ENCODE data around the gene CORO2B.

Gene CORO2B

GRCh38 chr15:68593341-68593740, 14.5 kb downstream of the CORO2B start:
- TF ChIP-seq SPI1 (IDR thresholded peaks at IDR 0.05; ENCODE audit: borderline replicate concordance, low read depth) = no peak
- no peak for TF ChIP-seq REST (IDR thresholded peaks at IDR 0.05; ENCODE audit: insufficient replicate concordance, low read depth)
- no peak for TF ChIP-seq GABPA (IDR thresholded peaks at IDR 0.05; ENCODE audit: low read depth)
- TF ChIP-seq, protein P1, sequence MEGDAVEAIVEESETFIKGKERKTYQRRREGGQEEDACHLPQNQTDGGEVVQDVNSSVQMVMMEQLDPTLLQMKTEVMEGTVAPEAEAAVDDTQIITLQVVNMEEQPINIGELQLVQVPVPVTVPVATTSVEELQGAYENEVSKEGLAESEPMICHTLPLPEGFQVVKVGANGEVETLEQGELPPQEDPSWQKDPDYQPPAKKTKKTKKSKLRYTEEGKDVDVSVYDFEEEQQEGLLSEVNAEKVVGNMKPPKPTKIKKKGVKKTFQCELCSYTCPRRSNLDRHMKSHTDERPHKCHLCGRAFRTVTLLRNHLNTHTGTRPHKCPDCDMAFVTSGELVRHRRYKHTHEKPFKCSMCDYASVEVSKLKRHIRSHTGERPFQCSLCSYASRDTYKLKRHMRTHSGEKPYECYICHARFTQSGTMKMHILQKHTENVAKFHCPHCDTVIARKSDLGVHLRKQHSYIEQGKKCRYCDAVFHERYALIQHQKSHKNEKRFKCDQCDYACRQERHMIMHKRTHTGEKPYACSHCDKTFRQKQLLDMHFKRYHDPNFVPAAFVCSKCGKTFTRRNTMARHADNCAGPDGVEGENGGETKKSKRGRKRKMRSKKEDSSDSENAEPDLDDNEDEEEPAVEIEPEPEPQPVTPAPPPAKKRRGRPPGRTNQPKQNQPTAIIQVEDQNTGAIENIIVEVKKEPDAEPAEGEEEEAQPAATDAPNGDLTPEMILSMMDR (IDR thresholded peaks at IDR 0.05; ENCODE audit: insufficient read depth, low read length) = no peak
- no peak for TF ChIP-seq POLR2AphosphoS5 (IDR thresholded peaks at IDR 0.05; ENCODE audit: low read depth)
- H3K27ac ChIP-seq (replicated peaks) = no peak overlapping the region
- H3K27me3 ChIP-seq (ENCODE audit: insufficient read depth, poor library complexity, severe bottlenecking) = peaks cover 4% of the 10 kb centered on the region
- no peak for DNase-seq (ENCODE audit: low read depth in 1 of 2, low spot score in 1 of 2)
- H3K4me3 ChIP-seq (replicated peaks; ENCODE audit: insufficient read depth, low read length) = no peak overlapping the region

DNA sequence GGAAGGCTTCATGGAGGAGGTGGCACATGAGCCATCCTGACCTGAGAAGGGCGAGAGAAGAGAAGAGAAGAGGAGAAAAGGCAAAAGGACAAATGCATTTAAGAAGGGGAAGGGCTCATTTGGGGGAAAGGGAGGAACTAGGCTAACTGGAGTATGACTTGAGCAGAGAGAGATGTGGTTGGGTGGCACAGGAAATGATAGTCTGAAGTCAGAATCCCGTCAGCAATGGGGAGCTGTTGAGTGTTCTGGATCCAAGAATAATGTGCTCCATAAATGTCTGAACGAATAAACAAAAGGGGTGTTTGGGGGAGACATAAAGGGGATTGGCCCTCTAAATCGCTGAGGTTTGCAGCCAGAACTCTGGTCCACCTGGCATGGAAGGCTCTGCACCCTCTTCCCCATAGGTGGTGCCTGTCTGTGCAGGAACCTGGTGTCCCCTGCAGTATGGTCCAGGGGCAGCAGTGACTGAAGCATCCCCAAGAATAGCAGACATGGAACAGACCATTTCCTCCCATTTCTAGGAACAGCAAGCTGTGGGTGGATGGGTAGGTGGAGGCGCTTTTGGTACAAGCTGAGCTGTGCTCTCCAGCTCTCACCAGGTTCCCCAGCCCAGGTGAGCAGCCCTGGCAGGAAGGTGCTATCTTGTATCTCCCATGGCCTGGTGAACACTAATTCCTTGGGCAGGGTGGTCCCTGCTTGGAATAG, 15.2 kb downstream of the CORO2B start:
- no peak overlapping the region for H3K4me3 ChIP-seq (replicated peaks; ENCODE audit: insufficient read depth, low read length)
- TF ChIP-seq SPI1 (IDR thresholded peaks at IDR 0.05; ENCODE audit: borderline replicate concordance, low read depth) = no peak
- TF ChIP-seq, protein P1 (IDR thresholded peaks at IDR 0.05; ENCODE audit: insufficient read depth, low read length) = no peak
- DNase-seq (ENCODE audit: low read depth in 1 of 2, low spot score in 1 of 2) = no peak
- peaks cover 2% of the 10 kb centered on the region for H3K27me3 ChIP-seq (ENCODE audit: insufficient read depth, poor library complexity, severe bottlenecking)
- H3K27ac ChIP-seq (replicated peaks) = no peak overlapping the region

- no peak for DNase-seq (ENCODE audit: low read depth in 1 of 2, low spot score in 1 of 2)
- Histone ChIP-seq H3K27me3 (ENCODE audit: insufficient read depth, poor library complexity, severe bottlenecking) (peaks cover 2% of the 10 kb centered on the region), H3K27ac (replicated peaks) (no peak overlapping the region), H3K4me3 (replicated peaks; ENCODE audit: insufficient read depth, low read length) (no peak overlapping the region)
- TF ChIP-seq, protein P1 (IDR thresholded peaks at IDR 0.05; ENCODE audit: insufficient read depth, low read length) = no peak
- TF ChIP-seq SPI1 (IDR thresholded peaks at IDR 0.05; ENCODE audit: borderline replicate concordance, low read depth) = no peak
- TF ChIP-seq POLR2AphosphoS5 (IDR thresholded peaks at IDR 0.05; ENCODE audit: low read depth) = no peak
- no peak for TF ChIP-seq GABPA (IDR thresholded peaks at IDR 0.05; ENCODE audit: low read depth)
- no peak for TF ChIP-seq REST (IDR thresholded peaks at IDR 0.05; ENCODE audit: insufficient replicate concordance, low read depth)
These were observed 15.9 kb downstream of the CORO2B start for GRCh38 chr15:68594533-68595259.
